ACC112 (cell line): ENCODE measurements around the gene PALLD.

Experiments used
- H2AFZ ChIP-seq: fragments of 200-600 bp; sonication (generic); one replicate; pipeline ENCODE4 v1.6.0; 2017; ENCODE audit warnings: antibody characterized with exemption, low read length; ENCODE audit not compliant: unreplicated experiment
- H3K27ac ChIP-seq: fragments of 200-600 bp; sonication (generic); 2 replicates; pipeline ENCODE4 v1.5.1; 2014; ENCODE audit warnings: low read depth, mild to moderate bottlenecking, antibody characterized with exemption, low read length, moderate library complexity
- H3K27me3 ChIP-seq: fragments of 200-600 bp; sonication (generic); 2 replicates; pipeline ENCODE4 v1.6.1; 2014; ENCODE audit warnings: mild to moderate bottlenecking, antibody characterized with exemption, low read length, moderate library complexity, mixed read lengths; ENCODE audit not compliant: insufficient read depth
- H3K36me3 ChIP-seq: fragments of 200-600 bp; sonication (generic); 2 replicates; pipeline ENCODE4 v1.6.1; 2016; ENCODE audit warnings: mild to moderate bottlenecking, antibody characterized with exemption, low read length, moderate library complexity, mixed read lengths; ENCODE audit not compliant: insufficient read depth
- H3K4me1 ChIP-seq: fragments of 200-600 bp; sonication (generic); one replicate; pipeline ENCODE4 v1.6.1; 2016; ENCODE audit warnings: low read length, mixed read lengths; ENCODE audit not compliant: insufficient read depth, unreplicated experiment, control insufficient read depth
- H3K4me3 ChIP-seq: fragments of 200-600 bp; sonication (generic); 2 replicates; pipeline ENCODE4 v1.5.1; 2014; ENCODE audit warnings: mild to moderate bottlenecking, low read depth, low read length
- H3K79me2 ChIP-seq: fragments of 200-600 bp; sonication (generic); one replicate; pipeline ENCODE4 v1.6.0; 2016; ENCODE audit warnings: low read length; ENCODE audit not compliant: control insufficient read depth, unreplicated experiment, insufficient read depth

The PALLD gene

GRCh38 chr4:168656055-168656660, 159.3 kb downstream of the PALLD start:
- Histone ChIP-seq H3K27ac (peak overlapping the region; percentile 17; the same call in 1 of the 2 replicates), H3K79me2 (no peaks in the 10 kb centered on the region), H3K4me3 (0 out of 2 replicates have a peak overlapping the region, but pooled peaks have one; percentile 1), H3K36me3 (no peaks in the 10 kb centered on the region), H3K27me3 (no peaks in the 10 kb centered on the region), H2AFZ (no peak overlapping the region), H3K4me1 (peaks cover 33% of the 10 kb centered on the region)

GRCh38 chr4:168656946-168657473, 160.2 kb downstream of the PALLD start:
- Histone ChIP-seq H3K4me1 (peaks cover 25% of the 10 kb centered on the region), H3K36me3 (no peaks in the 10 kb centered on the region), H3K4me3 (no peak overlapping the region), H3K79me2 (no peaks in the 10 kb centered on the region), H2AFZ (peak overlapping the region; percentile 52), H3K27ac (0 out of 2 replicates have a peak overlapping the region, but pooled peaks have one; percentile 17), H3K27me3 (no peaks in the 10 kb centered on the region)

DNA sequence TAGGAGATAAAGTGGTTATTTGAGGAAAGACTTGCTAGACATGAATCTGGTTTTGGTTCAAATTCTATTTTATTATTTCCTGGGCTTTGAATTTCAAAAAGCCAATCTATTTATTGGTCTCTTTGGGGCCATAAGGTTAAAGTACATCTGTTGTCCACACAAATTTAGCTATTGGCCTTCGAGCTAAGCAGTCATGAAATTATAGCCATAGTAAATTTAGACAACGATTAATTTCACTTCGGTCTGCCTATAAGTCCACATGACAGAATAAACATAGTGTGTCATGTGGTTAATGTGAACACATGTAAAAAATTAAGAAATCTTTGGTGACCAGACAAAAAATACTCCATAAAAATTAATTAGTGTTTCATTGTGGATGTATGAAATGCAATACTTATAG, 161.9 kb downstream of the PALLD start:
- peaks cover 30% of the 10 kb centered on the region for H3K4me1 ChIP-seq
- no peak overlapping the region for H3K27ac ChIP-seq
- H3K36me3 ChIP-seq, result no peaks in the 10 kb centered on the region
- no peak overlapping the region for H3K4me3 ChIP-seq
- H3K27me3 ChIP-seq, result no peaks in the 10 kb centered on the region
- H3K79me2 ChIP-seq, result no peaks in the 10 kb centered on the region
- no peak overlapping the region for H2AFZ ChIP-seq

- Histone ChIP-seq H2AFZ (no peak overlapping the region), H3K4me3 (no peak overlapping the region), H3K27ac (no peak overlapping the region), H3K27me3 (no peaks in the 10 kb centered on the region), H3K79me2 (no peaks in the 10 kb centered on the region), H3K4me1 (peaks cover 26% of the 10 kb centered on the region), H3K36me3 (no peaks in the 10 kb centered on the region)
Observed at GRCh38 chr4:168659741-168660465, 163.1 kb downstream of the PALLD start.

DNA sequence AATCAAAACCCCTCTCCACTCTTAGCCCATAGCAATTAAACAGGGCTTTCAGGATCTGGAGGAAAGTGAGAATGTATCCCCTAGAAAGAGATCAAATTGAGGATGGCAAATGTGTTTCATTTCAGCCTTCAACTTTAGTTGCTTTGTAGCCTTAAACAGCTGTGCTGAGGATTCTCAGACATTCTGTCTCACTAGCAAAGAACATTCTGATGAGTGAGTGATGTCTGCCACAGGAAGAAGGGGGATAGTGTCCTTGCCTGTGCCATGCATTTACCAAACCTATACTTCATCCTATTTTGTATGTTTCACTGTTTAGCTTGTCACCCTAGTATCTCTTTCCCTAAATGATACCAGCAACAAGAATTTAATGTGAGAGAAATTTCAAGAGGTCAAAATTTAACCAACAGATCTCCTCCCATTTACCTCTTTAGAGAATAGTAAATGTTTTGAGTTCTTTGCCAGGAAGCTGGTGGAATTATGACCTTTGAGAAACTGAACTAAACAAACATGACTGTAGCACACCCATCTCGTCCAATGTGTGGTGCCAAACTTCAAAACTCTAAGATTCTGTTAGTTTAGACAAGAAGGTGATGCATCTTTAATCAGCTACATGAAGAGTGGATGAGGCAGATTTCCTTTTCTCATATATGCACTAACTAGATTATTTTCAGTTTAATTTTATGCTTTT, 165.6 kb downstream of the PALLD start:
- Histone ChIP-seq H2AFZ (no peak overlapping the region), H3K36me3 (no peaks in the 10 kb centered on the region), H3K4me3 (no peak overlapping the region), H3K27me3 (no peaks in the 10 kb centered on the region), H3K79me2 (no peaks in the 10 kb centered on the region), H3K4me1 (peaks cover 22% of the 10 kb centered on the region), H3K27ac (no peak overlapping the region)

- Histone ChIP-seq H3K4me3 (no peak overlapping the region), H3K79me2 (no peaks in the 10 kb centered on the region), H2AFZ (no peak overlapping the region), H3K27ac (no peak overlapping the region), H3K36me3 (no peaks in the 10 kb centered on the region), H3K4me1 (peaks cover 22% of the 10 kb centered on the region), H3K27me3 (no peaks in the 10 kb centered on the region)
Observed at GRCh38 chr4:168664242-168664891, 167.5 kb downstream of the PALLD start.

GRCh38 chr4:168666531-168666930, 169.7 kb downstream of the PALLD start:
- peaks cover 22% of the 10 kb centered on the region for H3K4me1 ChIP-seq
- H3K4me3 ChIP-seq, result no peak overlapping the region

GRCh38 chr4:168667376-168667775, 170.5 kb downstream of the PALLD start:
- Histone ChIP-seq H2AFZ (no peak overlapping the region), H3K36me3 (no peaks in the 10 kb centered on the region), H3K27ac (no peak overlapping the region; the same call in 1 of the 2 replicates), H3K4me1 (peaks cover 22% of the 10 kb centered on the region), H3K79me2 (no peaks in the 10 kb centered on the region), H3K4me3 (no peak overlapping the region), H3K27me3 (no peaks in the 10 kb centered on the region)

More at GRCh38 chr4:168666531-168666930, 169.7 kb downstream of the PALLD start:
- Histone ChIP-seq H3K27ac (peak overlapping the region; percentile 8; the same call in 1 of the 2 replicates), H3K79me2 (no peaks in the 10 kb centered on the region), H2AFZ (peak overlapping the region; percentile 7), H3K36me3 (no peaks in the 10 kb centered on the region), H3K27me3 (no peaks in the 10 kb centered on the region)

- Histone ChIP-seq H3K27ac (no peak overlapping the region), H3K36me3 (no peaks in the 10 kb centered on the region), H2AFZ (no peak overlapping the region), H3K27me3 (no peaks in the 10 kb centered on the region), H3K79me2 (no peaks in the 10 kb centered on the region), H3K4me3 (no peak overlapping the region), H3K4me1 (peaks cover 18% of the 10 kb centered on the region)
Observed at GRCh38 chr4:168667921-168668320, 171.1 kb downstream of the PALLD start.

GRCh38 chr4:168673476-168673875, 176.6 kb downstream of the PALLD start:
- Histone ChIP-seq H3K27me3 (no peaks in the 10 kb centered on the region), H3K27ac (no peak overlapping the region)

More at GRCh38 chr4:168673476-168673875, 176.6 kb downstream of the PALLD start:
- no peaks in the 10 kb centered on the region for H3K4me1 ChIP-seq
- H3K4me3 ChIP-seq, result no peak overlapping the region
- no peak overlapping the region for H2AFZ ChIP-seq
- no peaks in the 10 kb centered on the region for H3K79me2 ChIP-seq
- no peaks in the 10 kb centered on the region for H3K36me3 ChIP-seq
